SKM-1 (cell line): Measurements from ENCODE around the gene NT5C.

ENCODE experiments used
- DNase-seq: peaks from one replicate; lab custom pipeline; 2025; ENCODE audit not compliant: unreplicated experiment; lab: John Stamatoyannopoulos, UW

Gene NT5C

DNA sequence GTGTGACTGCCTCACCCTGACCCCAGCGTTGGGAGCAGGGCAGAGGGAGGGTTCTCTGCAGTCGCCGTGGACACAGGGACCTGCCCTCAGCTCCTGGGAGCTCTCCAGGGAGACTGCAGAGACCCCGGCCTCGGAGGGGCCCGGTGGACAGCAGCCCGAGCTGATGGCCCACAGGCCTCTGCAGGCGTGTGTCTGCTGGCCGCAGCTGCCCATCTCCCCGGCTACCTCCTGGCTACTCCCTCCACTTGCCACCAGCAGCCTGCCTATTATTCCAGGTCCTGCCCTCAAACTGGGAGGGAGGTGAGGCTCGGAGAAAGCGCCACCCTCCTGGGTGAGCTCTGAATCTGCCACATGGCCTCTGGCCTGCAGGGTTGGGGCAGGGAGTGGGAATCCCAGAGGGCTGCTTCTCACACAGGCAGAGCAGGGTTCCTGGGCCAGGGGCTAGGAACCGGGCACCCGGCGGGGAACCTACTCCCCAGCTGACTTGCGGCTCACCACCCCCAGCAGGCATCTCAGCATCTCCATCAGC, 36.6 kb downstream of the NT5C start:
- no peak for DNase-seq

DNA sequence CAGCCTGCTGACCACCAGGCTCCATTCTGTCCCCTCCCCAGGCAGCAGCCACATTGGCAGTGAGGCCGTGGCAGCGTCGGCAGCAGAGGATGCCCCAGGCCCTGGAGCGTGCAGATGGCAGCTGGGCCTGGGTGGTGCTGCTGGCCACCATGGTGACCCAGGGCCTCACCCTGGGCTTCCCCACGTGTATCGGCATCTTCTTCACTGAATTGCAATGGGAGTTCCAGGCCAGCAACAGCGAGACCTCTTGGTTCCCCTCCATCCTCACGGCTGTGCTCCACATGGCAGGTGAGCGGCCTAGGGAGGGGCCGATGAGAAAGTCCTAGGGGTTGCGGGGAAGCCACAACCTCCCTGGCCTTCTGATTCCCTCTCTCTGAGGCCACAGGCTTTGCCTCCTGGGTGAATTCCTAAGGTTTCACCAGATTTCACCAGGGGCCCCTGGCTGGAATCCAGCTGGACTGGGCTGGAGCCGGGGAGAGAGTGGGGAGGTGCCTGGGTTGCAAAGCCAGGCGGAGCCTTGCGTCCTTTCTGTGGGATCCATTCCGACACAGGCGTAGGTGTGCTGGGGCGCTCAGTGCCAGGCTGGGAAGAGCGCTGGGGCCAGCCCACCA, 37.9 kb downstream of the NT5C start:
- DNase-seq: no peak

DNA sequence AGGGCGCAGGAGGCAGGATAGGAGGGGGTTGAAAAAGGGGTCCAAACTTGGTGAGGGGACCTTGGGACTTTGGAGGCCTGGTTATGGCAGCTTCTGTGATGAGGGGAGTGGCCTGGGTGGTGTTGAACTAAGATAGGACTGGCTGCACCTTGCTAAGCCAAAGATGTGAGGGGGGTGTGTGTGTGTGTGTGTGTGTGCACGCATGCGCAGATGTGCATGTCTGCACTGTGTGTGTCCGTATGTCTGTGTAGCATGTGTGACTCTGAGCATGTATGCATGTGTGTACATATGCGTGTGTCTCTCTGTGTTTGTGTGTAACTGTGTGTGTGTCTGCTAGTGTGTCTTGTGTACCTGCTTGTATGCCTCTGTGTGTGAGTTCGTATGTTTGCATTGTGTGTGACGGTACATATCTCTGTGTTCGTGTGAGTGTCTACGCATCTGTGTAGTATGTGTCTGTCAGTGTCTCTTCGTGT, 39.7 kb downstream of the NT5C start:
- no peak for DNase-seq

DNA sequence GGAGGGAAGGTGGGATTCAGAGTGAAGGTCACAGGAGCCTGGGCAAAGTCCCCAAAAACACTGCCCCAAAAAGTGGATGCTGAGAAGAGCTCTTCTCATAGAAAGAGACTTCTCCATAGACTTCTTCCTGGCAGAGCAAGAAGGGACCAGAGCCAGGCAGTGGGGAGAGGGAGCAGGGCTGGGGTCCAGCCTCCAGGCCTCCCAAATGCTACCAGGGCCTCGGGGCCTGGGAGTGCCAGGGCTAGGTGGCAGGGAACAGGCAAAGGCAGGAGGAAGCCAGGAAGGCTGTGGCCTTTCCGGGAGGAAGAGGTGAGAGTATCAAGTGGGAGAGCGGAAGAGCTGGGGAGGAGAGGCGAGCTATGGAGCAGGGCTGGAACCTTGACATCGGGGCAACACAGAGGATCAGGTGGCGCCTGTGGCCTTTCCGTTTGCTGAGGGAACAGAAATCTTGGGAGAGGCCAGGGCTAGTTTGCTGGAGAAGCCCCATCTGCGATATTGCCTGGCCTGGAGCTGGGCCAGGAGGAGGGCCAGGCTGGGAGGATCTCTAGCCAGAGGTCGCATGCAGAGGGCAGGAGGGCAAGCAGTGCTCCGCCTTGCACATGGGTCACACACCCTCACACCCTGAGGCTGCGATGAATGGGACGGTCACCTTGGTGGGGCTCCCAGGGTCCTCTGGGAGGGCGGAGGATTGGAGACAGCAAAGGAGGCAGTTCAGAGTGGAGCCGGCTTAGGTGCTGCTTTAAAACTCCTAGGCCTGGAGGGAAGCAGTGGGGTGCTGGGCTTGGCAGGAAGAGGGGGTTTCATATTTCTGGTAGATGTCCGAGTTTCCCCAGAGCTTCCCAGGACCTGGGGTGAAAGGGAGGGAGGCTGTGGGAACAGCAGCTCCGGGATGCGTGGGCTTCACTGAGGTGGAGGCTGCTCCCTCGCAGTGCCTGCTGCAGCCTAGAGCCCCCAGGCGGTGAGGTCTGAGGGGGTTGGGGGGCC, 40.4 kb downstream of the NT5C start:
- DNase-seq: no peak

DNA sequence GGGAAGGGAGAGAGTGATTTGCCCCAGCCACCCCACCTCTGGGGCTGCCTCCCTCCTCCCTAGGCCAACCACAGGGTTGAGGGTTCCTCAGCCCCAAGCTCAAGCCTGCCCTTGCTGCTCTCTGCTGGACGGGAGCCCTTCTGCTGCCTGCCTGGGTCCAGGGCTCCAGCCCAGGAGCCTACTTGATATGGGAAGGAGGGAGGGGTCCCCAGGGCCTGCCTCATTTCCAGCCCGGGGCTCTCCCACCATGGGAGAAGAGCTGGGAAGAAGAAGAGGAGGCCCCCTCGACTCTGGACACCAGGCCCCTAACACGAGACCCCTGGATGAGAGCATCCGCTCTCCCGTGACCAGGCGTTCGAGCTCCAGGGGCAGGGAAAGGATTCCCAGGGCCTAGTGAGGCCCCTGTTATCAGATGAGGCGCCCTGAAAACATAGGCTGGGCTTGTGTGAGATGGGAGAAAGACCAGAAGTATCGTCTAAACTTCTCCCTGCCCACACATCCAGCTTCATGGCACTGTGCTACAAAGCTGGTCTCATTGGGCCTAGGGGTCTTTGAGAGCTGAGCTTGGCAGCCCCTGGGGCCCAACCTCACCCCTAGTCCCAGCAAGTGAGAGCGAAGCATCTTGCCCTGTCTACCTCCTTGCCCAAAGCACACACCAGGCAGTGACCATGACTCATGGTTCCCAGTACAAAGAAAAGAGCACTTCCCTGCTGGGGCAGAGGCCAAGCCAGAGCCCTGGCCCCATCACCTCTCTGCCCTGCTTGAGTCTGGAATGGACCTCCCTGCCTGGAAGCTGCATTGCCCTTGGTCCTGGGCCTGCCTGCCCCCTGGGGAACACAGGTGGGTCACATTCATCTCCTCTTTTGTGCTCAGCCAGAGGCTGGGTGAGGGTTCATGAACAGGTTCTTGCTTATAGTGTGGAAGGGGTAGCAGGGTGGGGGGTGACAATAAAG, 42.8 kb downstream of the NT5C start:
- no peak for DNase-seq

DNA sequence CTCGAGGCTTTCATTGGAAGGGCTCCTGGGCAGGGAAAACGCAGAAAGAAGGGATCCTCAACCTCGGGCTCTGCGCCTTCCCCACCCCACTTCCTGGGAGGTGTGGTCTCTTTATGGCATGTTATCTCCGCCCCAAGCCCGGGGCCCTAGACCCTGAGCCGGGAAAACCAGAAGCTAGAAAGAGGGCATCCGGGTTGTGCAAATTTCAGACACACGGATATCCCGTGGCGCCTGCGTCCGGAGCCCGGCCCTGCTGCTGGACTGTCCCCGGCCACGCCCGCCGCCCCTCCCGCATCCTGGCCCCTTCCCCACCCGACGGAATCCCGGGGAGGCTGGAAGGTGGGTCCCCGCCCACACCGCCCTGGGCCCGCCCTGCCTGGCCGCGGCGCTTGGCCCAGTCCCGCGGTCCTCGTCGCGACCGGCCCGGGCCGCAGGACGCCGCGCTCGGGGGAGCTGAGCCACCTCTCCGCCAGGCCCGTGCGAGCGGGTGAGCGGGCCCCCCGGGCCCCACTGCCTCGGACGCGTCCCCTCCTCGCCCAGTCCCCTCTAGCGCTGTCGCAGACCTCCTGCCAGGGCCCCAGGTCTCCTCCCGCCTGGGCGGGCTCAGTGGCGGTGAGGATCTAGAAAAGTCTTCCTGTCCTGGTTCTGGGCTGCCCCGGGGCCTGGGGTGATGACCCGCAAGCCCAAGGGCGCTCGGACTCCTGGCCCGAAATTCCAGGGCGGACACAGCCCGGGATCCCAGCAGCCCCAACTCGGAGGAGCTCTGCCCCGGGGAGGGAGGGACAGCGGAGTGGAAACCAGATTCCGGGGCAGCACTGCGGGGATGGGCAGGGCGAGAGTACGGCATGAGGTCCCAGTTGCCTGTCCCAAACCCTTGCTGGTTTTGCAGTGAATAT, 43.7 kb downstream of the NT5C start, which contains the start of gene SLC16A5:
SLC16A5 (plus strand) TSS at position 397 of the 896 bp plus-strand sequence. CDS start 5,683 bp downstream, outside the sequence.
- DNase-seq: peak; percentile 32

DNA sequence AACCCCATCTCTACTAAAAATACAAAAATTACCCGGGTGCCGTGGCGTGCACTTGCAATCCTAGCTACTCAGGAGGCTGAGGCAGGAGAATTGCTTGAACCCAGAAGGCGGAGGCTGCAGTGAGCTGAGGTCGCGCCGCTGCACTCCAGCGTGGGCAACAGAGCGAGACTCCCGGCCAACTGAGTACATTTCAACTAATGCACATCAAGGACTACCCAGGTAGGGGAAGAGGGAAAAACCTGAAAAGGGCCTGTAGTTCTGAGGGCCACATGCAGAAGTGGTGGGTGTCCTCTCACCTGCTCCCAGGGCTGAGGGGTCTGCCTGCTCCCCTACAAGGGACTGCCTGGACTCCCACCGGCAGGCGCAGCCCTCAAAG, 44.4 kb downstream of the NT5C start:
- DNase-seq: no peak

DNA sequence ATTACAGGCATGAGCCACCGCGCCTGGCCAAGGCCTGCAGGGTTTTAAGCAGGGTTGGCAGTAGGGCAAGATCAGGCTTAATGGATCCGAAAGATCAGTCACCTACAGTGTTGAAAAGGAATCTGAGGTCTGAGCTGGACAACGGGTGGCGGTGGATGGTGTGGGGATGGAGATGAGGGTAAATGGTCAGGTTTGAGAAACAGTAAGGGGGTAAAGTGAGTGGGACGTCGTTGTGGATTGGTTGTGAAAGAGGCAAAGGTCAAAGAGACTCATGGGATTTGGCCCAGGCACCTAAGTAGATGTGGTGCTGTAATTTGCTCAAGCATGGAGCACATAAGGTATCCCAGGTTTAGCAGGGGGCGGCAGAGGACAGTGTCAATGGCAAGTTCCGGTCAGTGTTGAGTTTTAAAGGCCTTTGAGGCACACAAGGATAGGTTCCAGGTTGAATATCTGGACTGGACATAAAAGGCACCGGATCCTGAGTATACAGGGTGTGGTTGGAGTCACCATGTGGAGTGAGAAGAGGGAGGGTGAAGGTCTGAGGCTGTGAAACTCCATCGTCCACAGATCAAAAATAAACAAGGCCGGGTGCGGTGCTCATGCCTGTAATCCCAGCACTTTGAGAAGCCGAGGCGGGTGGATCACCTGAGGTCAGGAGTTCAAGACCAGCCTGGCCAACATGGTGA, 44.9 kb downstream of the NT5C start:
- no peak for DNase-seq

DNA sequence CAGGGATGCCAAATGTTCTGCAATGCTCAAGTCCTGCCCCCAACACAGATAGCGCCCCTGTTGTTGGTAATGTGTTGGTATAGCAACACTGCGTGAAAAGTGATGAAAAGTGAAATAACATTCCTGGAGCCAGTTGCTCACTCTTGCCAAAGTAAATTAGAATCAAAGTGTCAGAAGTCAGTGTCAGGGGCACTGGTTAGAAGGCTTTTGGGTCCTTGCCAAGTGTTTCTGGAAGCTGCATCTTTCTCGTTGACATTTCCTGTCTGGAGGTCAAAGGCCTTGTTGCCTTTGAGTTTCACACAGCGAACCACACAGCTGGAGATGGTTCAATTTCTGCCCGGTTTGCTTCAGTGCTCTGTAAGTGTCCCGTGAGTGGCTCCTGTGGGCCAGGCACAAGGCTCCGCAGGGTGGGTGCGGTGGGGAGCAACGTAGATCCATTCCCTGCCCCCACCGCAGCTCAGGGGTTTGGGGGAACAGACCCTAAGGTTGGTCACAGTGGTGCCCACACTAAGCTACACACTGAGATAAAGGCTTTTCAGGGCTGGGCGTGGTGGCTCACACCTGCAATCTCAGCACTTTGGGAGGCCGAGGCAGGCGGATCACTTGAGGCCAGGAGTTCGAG, 47.4 kb downstream of the NT5C start:
- DNase-seq: no peak

DNA sequence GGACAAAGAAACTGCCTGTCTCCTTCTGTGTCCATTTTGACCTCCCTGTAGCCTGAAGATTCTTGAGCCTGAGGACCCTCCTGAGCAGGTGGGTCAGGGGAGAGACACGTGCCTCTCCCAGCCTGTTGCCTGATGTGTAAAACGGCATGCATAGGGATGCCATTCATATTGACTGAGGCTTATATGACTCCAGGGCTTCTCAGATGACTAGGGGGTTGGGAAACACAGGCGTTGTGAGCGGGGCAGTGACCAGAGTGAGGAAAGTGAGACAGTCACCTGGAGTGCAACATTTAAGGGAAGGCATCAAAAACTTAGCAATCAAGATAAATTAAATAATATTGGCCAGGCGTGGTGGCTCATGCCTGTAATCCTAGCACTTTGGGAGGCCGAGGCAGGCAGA, 48.9 kb downstream of the NT5C start:
- DNase-seq: no peak

DNA sequence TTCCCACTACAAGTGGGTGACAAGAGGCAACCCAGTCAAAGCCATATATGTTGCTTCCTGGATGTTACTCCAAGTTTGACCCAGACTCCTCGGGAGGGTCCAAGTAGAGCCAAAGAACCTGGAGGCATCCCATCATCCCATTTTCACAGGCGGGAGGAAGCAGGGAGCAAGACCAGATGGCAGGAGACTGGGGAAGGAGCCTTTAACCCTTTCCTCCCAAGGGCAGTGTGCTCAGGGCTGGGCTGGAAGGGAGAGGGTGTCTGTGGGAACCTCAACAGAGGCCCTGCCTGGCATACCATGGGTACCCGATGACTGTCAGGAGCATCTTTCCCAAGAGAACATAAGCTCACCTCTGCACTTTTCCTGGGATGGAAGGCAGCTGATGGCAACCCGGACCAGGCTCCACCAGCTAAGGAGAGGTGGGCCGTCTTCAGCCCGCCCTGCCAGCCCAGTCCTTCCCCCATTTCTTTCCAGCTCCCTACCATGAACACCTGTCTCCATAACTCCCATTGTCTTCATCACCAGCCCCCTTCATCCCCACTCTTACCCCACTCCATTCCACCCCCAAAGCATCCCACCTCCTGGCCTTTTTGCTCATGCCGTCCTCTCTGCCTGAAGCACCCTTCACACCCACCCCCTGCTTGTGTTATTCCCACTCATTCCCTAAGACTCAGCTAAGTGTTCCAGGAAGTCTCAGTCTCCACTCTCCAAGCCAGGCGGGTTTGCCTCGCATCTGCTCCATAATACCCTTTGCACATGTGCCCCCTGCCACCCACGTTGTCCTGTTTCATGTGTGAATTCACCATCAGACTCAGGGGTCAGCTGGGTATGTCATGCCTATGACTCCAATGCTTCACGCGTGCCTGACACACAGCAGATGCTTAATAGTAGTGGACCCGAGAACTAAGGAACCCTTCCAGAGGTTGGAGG, 49.7 kb downstream of the NT5C start:
- no peak for DNase-seq
